Frontal cortex (tissue), 4 donors: Measurements from ENCODE around the gene CCDC60. TPM values are rescaled to one million over a fixed set of nuclear protein-coding genes. Genes with fewer than 3 reads are reported as not detected.
A peak's percentile ranks its signal among the peaks of the same experiment; 100 is the strongest.

Experiments used
- DNase-seq, 2 donors: peaks; one replicate each; pipeline ENCODE4 v3.0.0; 2012; ENCODE audit warnings: low spot score in 2 of 2
- FAIRE-seq: peaks from 2 replicates; lab custom pipeline; 2012; peaks lifted over from hg19 to GRCh38; lab: Jason Lieb, UNC
- total RNA-seq: library from RNA; depleted of rRNA; stranded (reverse); fragments of >200 nt; gene quantifications from one replicate; pipeline ENCODE4 v1.2.3, GENCODE V29; 2014
- donor health status: control.
- donor health status: control.
- donor health status: control.

The CCDC60 gene
- total RNA-seq, 1 donor from 2014 or later = not detected

GRCh38 chr12:119486599-119487154 lies 152.1 kb downstream of the CCDC60 start:
- FAIRE-seq = no peak
- DNase-seq = no peak

GRCh38 chr12:119491814-119492213 lies 157.3 kb downstream of the CCDC60 start:
- no peak for FAIRE-seq
- DNase-seq = no peak

GRCh38 chr12:119500209-119500608 lies 165.7 kb downstream of the CCDC60 start:
- DNase-seq = no peak
- FAIRE-seq = no peak

- FAIRE-seq = no peak
- DNase-seq = no peak
Observed at GRCh38 chr12:119501052-119501451, 166.5 kb downstream of the CCDC60 start.

- FAIRE-seq = no peak
- no peak for DNase-seq
Observed at GRCh38 chr12:119505001-119505400, 170.5 kb downstream of the CCDC60 start.

- FAIRE-seq = no peak
Observed at GRCh38 chr12:119512772-119513497, 178.4 kb downstream of the CCDC60 start.

GRCh38 chr12:119528241-119528640 lies 193.7 kb downstream of the CCDC60 start:
- no peak for FAIRE-seq

More at GRCh38 chr12:119512772-119513497, 178.4 kb downstream of the CCDC60 start:
- DNase-seq = no peak

GRCh38 chr12:119540476-119540875 lies 205.9 kb downstream of the CCDC60 start:
- no peak for DNase-seq
- no peak for FAIRE-seq

More at GRCh38 chr12:119528241-119528640, 193.7 kb downstream of the CCDC60 start:
- DNase-seq = no peak

GRCh38 chr12:119544765-119545625 lies 210.5 kb downstream of the CCDC60 start:
- DNase-seq = peak; percentile 21 to 60
- FAIRE-seq = no peak

- DNase-seq (no peak), FAIRE-seq (no peak)
Observed at GRCh38 chr12:119546340-119546739, 211.8 kb downstream of the CCDC60 start.

GRCh38 chr12:119547001-119547400 lies 212.5 kb downstream of the CCDC60 start:
- FAIRE-seq = no peak

GRCh38 chr12:119556854-119557253 lies 222.3 kb downstream of the CCDC60 start:
- FAIRE-seq (no peak), DNase-seq (no peak)

More at GRCh38 chr12:119547001-119547400, 212.5 kb downstream of the CCDC60 start:
- DNase-seq = no peak

GRCh38 chr12:119565404-119565803 lies 230.9 kb downstream of the CCDC60 start:
- no peak for FAIRE-seq
- no peak for DNase-seq

GRCh38 chr12:119570771-119571170 lies 236.2 kb downstream of the CCDC60 start:
- DNase-seq = no peak

GRCh38 chr12:119573086-119573485 lies 238.6 kb downstream of the CCDC60 start:
- DNase-seq = no peak
- FAIRE-seq = no peak

More at GRCh38 chr12:119570771-119571170, 236.2 kb downstream of the CCDC60 start:
- no peak for FAIRE-seq

GRCh38 chr12:119574255-119574654 lies 239.7 kb downstream of the CCDC60 start:
- DNase-seq (no peak), FAIRE-seq (no peak)

- DNase-seq = no peak
Observed at GRCh38 chr12:119576118-119576810, 241.7 kb downstream of the CCDC60 start.

GRCh38 chr12:119576915-119577314 lies 242.4 kb downstream of the CCDC60 start:
- FAIRE-seq (no peak), DNase-seq (no peak)

More at GRCh38 chr12:119576118-119576810, 241.7 kb downstream of the CCDC60 start:
- no peak for FAIRE-seq

GRCh38 chr12:119578112-119578511 lies 243.6 kb downstream of the CCDC60 start:
- FAIRE-seq (no peak), DNase-seq (no peak)

GRCh38 chr12:119589097-119589496 lies 254.6 kb downstream of the CCDC60 start:
- DNase-seq (no peak), FAIRE-seq (no peak)
